ENCODE data around the gene SMAD7.

DNA sequence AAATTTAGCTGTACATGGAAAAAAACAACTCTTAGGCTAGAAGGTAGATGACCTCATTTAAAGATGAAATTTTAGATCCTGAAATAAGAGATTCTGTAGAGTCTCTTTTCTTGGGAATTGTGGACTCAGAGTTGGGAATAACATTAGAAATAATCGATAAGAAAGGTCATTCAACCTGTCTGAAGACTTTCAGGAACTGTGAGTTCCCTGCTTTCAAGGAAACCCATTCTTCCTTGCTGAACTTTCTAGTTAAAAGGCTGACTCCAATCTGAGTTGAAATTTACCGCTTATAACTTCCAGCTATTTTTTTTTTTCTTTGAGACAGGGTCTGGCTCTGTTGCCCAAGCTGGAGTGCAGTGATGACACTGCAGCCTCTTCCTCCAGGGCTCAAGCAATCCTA, 16.8 kb upstream of the SMAD7 start:
- TF ChIP-seq TAF1 (IDR thresholded peaks at IDR 0.05; ENCODE audit: borderline replicate concordance, insufficient read depth, low read length) (no peak), POLR2AphosphoS5 (IDR thresholded peaks at IDR 0.05; ENCODE audit: low read depth, low read length) (no peak), FOXP2 (optimal IDR thresholded peaks at IDR 0.05; ENCODE audit: borderline replicate concordance, extremely low read depth, extremely low read length, insufficient read depth) (no peak), SIN3A (IDR thresholded peaks at IDR 0.05; ENCODE audit: borderline replicate concordance, insufficient read depth, low read length) (no peak)
